Right lobe of liver (tissue), 4 donors: ENCODE results near the gene KIF14.

Source experiments
- POLR2A ChIP-seq: fragments of 450-650 bp; IDR thresholded peaks from one replicate; pipeline ENCODE4 v1.6.1; 2017; ENCODE audit warnings: antibody characterized with exemption, mild to moderate bottlenecking
- TF ChIP-seq, protein P1 (sequence below), 4 donors: fragments of 200-600 bp in 3 of 4; fragments of 450-650 bp in 1 of 4; IDR thresholded peaks; one replicate each; pipeline versions ENCODE4 v1.5.1 to v1.8.0; 2016 to 2022; ENCODE audit warnings: antibody characterized with exemption in 4 of 4, mild to moderate bottlenecking in 2 of 4
- donor health status: DM: no; HTN: no; CAD: no.
- donor health status: DM: no; HTN: no; CAD: no.
- donor health status: DM: no; HTN: yes; CAD: no.

DNA sequence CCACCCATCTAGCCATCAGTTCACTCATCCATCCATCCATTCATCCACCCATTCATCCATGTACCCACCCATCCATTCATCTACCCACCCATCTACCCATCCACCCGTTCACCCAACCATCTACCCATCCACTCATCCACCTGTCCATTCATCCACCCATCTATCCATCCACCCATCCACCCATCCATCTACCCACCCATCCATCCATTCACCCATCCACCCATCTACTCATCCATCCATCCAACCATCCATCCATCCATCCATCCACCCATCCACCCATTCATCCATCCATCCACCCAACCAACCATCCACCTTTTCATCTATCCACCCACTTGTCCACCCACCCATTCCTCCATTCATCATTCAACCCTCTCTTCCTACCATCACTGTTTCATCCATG lies 80.3 kb downstream of the KIF14 start:
- TF ChIP-seq POLR2A = no peak
- TF ChIP-seq, protein P1, sequence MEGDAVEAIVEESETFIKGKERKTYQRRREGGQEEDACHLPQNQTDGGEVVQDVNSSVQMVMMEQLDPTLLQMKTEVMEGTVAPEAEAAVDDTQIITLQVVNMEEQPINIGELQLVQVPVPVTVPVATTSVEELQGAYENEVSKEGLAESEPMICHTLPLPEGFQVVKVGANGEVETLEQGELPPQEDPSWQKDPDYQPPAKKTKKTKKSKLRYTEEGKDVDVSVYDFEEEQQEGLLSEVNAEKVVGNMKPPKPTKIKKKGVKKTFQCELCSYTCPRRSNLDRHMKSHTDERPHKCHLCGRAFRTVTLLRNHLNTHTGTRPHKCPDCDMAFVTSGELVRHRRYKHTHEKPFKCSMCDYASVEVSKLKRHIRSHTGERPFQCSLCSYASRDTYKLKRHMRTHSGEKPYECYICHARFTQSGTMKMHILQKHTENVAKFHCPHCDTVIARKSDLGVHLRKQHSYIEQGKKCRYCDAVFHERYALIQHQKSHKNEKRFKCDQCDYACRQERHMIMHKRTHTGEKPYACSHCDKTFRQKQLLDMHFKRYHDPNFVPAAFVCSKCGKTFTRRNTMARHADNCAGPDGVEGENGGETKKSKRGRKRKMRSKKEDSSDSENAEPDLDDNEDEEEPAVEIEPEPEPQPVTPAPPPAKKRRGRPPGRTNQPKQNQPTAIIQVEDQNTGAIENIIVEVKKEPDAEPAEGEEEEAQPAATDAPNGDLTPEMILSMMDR (IDR thresholded peaks at IDR 0.05) = no peak
